GM23248 (cell line): ENCODE results near the gene FNDC3B.

Source experiments
- EZH2 ChIP-seq: fragments of 200-600 bp; sonication (generic); IDR thresholded peaks from 2 replicates; pipeline ENCODE4 v1.6.1; 2018; ENCODE audit warnings: antibody characterized with exemption, mild to moderate bottlenecking; ENCODE audit not compliant: insufficient read depth, poor library complexity, severe bottlenecking
- EZH2phosphoT487 ChIP-seq: fragments of 200-600 bp; sonication (generic); IDR thresholded peaks from 2 replicates; pipeline ENCODE4 v1.6.1; 2018; ENCODE audit warnings: antibody characterized with exemption, moderate library complexity, mild to moderate bottlenecking, low read depth; ENCODE audit not compliant: insufficient read depth

- no peak for TF ChIP-seq EZH2phosphoT487
- no peak for TF ChIP-seq EZH2
These were observed 349.2 kb downstream of the FNDC3B start for GRCh38 chr3:172388412-172389078.
